Fibroblast of mammary gland (primary cell): ENCODE data around the gene GLI2.

Source experiments
- DNase-seq: peaks from one replicate; pipeline ENCODE4 v3.0.0-alpha.2; 2010; ENCODE audit warnings: low read depth
- H3K4me3 ChIP-seq: 2 replicates; pipeline ENCODE4 v1.5.1; 2011; ENCODE audit warnings: low read depth, mild to moderate bottlenecking, low read length, moderate library complexity; ENCODE audit not compliant: control insufficient read depth
- TF ChIP-seq, protein P1 (sequence below): conservative IDR thresholded peaks from 2 replicates; pipeline ENCODE4 v1.5.1; 2011; ENCODE audit warnings: low read depth, low read length, inconsistent platforms; ENCODE audit not compliant: control insufficient read depth, insufficient read depth

GLI2 gene

DNA sequence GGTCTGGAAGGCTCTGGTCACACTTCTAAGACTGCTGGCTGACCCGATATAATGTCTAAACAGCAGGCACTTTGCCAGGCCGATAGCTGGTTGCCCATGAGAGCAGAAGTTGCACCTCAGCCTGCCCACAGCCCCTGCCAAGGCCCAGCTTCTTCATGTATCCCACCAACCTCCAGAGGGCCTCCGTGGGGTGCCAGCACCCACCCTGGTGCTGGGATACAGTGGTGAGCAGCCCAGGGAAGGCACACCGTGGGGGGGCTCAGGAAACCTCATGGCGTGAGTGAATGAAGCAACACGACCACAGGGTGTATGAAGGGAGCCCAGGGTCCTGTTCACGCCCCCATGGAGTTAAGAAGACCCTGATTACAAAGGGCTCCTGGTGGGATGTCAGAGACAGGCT lies 16.2 kb upstream of the GLI2 start:
- DNase-seq, result no peak
- TF ChIP-seq, protein P1, sequence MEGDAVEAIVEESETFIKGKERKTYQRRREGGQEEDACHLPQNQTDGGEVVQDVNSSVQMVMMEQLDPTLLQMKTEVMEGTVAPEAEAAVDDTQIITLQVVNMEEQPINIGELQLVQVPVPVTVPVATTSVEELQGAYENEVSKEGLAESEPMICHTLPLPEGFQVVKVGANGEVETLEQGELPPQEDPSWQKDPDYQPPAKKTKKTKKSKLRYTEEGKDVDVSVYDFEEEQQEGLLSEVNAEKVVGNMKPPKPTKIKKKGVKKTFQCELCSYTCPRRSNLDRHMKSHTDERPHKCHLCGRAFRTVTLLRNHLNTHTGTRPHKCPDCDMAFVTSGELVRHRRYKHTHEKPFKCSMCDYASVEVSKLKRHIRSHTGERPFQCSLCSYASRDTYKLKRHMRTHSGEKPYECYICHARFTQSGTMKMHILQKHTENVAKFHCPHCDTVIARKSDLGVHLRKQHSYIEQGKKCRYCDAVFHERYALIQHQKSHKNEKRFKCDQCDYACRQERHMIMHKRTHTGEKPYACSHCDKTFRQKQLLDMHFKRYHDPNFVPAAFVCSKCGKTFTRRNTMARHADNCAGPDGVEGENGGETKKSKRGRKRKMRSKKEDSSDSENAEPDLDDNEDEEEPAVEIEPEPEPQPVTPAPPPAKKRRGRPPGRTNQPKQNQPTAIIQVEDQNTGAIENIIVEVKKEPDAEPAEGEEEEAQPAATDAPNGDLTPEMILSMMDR, result no peak

DNA sequence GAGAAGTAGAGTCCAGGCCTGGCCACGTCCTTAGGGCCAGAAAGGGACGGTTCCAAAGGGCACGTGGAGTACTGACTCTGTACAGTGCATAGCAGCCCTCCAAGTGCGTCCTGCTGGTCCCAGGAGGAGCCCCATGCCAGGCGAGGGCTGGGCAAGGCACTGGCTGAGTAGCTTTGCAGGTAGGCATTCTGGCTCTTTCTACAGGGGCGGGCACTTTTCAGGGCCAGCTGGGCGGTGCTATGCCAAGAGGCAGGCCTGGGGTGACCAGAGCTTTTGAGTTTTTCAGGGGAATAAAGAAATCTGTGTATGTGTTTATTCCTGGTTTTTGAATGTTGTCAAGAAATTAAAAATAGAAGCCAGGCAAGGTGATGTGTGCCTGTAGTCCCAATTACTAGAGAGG lies 15.4 kb upstream of the GLI2 start:
- DNase-seq, result no peak
- no peak overlapping the region for H3K4me3 ChIP-seq
- TF ChIP-seq, protein P1, result no peak

More for the DNA sequence above, 16.2 kb upstream of the GLI2 start:
- no peak overlapping the region for H3K4me3 ChIP-seq

DNA sequence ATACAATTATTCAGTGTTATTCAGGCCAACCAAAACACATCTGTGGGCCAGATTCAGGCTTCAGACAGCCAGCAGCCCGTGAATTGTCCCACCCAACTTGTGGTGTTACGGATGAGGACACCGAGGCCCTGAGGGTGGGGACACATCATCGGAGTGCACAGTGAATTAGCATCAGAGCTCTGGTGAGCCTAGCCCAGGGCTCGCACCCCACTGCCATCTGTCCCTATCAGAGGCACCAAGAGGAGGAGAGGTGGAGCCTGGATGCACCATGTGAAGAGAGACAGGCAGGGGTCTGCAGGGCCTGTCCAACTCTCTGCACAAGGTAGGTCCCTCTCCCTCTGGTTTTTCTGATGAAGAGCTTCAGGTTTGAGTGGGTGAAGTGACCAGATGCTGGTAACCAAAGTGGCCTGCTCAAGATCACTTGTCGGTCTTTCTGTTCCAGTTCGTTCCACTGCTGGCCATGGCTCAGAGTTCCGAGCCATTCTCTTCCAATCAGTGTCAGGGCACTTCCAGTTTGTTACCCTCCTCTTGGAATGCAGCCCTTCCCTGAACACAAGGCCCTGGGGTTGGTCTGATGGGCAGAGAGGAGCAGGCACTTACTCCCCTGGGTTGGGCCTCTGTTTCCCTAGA lies 14.8 kb upstream of the GLI2 start:
- no peak overlapping the region for H3K4me3 ChIP-seq
- no peak for DNase-seq
- TF ChIP-seq, protein P1, result no peak

DNA sequence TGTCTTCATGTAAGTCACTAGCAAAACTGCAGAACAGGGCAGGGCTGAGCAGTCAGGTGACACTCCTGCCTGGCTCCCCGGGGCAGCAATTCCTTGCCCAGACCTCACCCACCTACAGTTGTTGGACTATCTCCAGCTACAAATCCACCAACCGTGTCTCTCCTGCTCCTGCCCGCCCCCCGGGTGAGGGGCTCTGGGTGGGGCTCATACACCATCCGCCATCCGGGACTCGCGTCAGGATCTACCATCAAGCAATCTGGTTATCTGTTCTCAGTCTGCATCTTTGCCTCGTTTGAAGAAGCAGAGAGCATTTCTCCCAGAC lies 13.5 kb upstream of the GLI2 start:
- DNase-seq, result no peak
- H3K4me3 ChIP-seq, result no peak overlapping the region
- TF ChIP-seq, protein P1, result no peak

DNA sequence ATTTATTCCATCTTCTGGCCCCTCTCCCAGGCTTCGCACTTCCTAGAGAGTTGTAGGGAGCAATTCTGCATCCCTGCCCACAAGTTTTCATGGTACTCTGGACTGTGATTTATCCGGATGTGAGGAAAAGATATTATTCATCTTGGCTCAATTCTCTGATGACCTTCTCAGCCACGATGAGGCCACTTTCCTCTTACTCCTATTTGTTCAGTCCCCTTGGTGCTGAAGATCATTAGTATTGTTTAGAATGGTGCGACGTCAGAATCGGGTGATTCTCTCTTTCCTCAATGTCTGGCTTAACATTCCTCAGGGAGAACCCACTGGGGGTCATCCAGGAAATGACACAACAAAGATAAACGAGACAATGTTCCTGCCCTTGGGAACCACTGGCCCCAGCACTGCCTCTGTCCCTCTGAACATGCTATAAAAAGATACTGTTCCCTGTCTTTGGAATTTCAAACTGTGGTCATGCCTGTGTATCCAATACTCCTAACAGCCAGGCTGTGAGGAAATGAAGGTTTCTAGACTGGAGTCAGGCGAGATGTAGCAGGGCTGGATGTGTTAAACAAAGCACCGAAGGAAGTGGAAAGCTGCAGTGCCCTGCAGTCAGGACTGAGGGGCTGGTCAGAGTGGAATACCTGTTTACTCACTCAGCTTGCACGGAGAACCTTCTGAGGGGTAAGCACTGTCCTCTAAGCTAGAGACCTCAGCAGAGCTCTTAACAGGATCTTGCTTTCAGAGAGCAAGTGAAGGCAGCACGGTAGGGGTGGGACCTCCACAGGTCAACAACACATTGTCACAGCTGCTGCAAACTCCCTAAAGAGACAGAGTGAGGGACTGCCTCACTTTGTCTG lies 12.9 kb upstream of the GLI2 start:
- DNase-seq, result peak; percentile 93
- TF ChIP-seq, protein P1, result no peak
- no peak overlapping the region for H3K4me3 ChIP-seq

DNA sequence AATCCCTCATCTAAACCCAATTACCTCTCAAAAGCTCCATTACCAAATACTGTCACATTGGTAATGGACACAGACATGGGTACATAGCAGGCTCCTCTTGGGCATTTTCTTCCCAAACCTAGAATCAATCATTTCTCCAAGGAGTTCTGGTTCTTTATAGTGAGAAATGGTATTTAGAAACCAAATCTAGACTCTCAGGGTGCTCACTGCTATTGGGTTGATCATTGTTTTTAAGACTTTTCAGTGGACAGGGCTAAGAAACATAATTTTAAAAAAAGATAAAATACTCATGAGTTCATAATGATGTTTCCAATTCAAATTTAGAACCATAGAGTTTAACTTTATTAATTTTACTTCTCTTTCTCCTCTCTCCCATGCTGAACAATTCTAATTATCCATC lies 9.4 kb upstream of the GLI2 start:
- DNase-seq, result no peak
- TF ChIP-seq, protein P1, result no peak
- H3K4me3 ChIP-seq, result no peak overlapping the region
